OCI-LY7 (cell line): Measurements from ENCODE around the gene AKAP5.

Experiments used
- CTCF ChIP-seq: fragments of 200-600 bp; sonication (generic); conservative IDR thresholded peaks from 2 replicates; pipeline ENCODE4 v1.5.1; 2014; ENCODE audit warnings: mild to moderate bottlenecking, antibody characterized with exemption, low read length, moderate library complexity, mixed read lengths
- EZH2phosphoT487 ChIP-seq: fragments of 200-600 bp; sonication (generic); IDR thresholded peaks from 2 replicates; pipeline ENCODE4 v1.6.1; 2018; ENCODE audit warnings: low read depth, borderline replicate concordance, mild to moderate bottlenecking, mixed run types, antibody characterized with exemption, low read length, moderate library complexity, mixed read lengths

- TF ChIP-seq CTCF (no peak), EZH2phosphoT487 (no peak)
Measured at GRCh38 chr14:64465191-64465822, at the start of gene AKAP5.
